ENCODE measurements around the gene PARVB. TPM values are rescaled to one million over a fixed set of nuclear protein-coding genes. Genes with fewer than 3 reads are reported as not detected.

PARVB gene
- total and polyA plus RNA-seq, 10 of the 15 experiments (the other 5 are each of a cell fraction or from before 2014, with no cell fraction given) = 5.2 to 264 (median 76.0) TPM

- Histone ChIP-seq H3K9me3 (replicated peaks; ENCODE audit: control insufficient read depth, insufficient read depth, low read length) (no peaks in the 10 kb centered on the region), H3K27me3 (replicated peaks in 1 of 2; ENCODE audit: control insufficient read depth in 2 of 2, insufficient read depth in 2 of 2, low read length in 1 of 2) (no peaks in the 10 kb centered on the region), H3K36me3 (ENCODE audit: control insufficient read depth in 2 of 2, insufficient read depth in 2 of 2, low read length in 1 of 2) (peaks cover 19 to 31% of the 10 kb centered on the region in 2 experiments; a peak in 3 of 4 replicates), H4K20me1 (ENCODE audit: control insufficient read depth, insufficient read depth) (no peaks in the 10 kb centered on the region; the same call in 1 of the 2 replicates), H3K79me2 (ENCODE audit: control insufficient read depth, insufficient read depth, low read length) (peaks cover 4% of the 10 kb centered on the region), H3K4me3 (no peak overlapping the region), H3K4me1 (ENCODE audit: control insufficient read depth, insufficient read depth, low read length) (peaks cover 10% of the 10 kb centered on the region), H3K4me2 (ENCODE audit: control insufficient read depth, insufficient read depth) (no peak overlapping the region), H2AFZ (ENCODE audit: control insufficient read depth, low read depth, low read length) (no peak overlapping the region), H3K9ac (ENCODE audit: control insufficient read depth, insufficient read depth, low read length) (no peak overlapping the region), H3K27ac (ENCODE audit: control insufficient read depth, insufficient read depth) (no peak overlapping the region)
- in situ Hi-C loops (cut with MboI) (loop anchor here (5.0 kb wide), 1 partner anchor 576 kb away; no protein-coding TSS in a partner anchor), intact Hi-C loops (cut with micrococcal nuclease; ENCODE audit: unreplicated experiment) (loop anchor here (2.0 to 5.0 kb wide), 2 partner anchors 76 to 635 kb away; no protein-coding TSS in a partner anchor)
- DNase-seq (ENCODE audit: low read depth, low spot score) (no peak), ATAC-seq (no peak), FAIRE-seq (no peak)
- RAD21 ChIA-PET (ENCODE audit: unreplicated experiment) = interaction anchor here (7.5 kb wide), 1 partner anchor 94 kb away, joined by 185 read pairs; no protein-coding TSS in a partner anchor
- no TSS peak for BruUV-seq (replicated peaks)
- CTCF ChIA-PET = interaction anchor here (5.2 to 11.6 kb wide), 2 partner anchors 33 to 94 kb away, joined by 74 to 499 read pairs; partner anchors contain the start of gene PARVB
- SMC1A ChIA-PET (ENCODE audit: uncharacterized antibody, unreplicated experiment) = interaction anchor here (3.5 kb wide), 1 partner anchor 95 kb away, joined by 22 read pairs; no protein-coding TSS in a partner anchor
- POLR2A ChIA-PET = no interaction called here
- TF ChIP-seq WRNIP1 (IDR thresholded peaks at IDR 0.05; ENCODE audit: borderline replicate concordance, low read depth, low read length) (no peak), CEBPB (IDR thresholded peaks at IDR 0.05; ENCODE audit: borderline replicate concordance in 1 of 2, low read depth in 2 of 2, low read length in 2 of 2) (no peak), IKZF2 (IDR thresholded peaks at IDR 0.05) (no peak), CHD1 (IDR thresholded peaks at IDR 0.05; ENCODE audit: low read depth, low read length) (no peak), ZNF217 (IDR thresholded peaks at IDR 0.05) (no peak), NFYB (IDR thresholded peaks at IDR 0.05; ENCODE audit: insufficient read depth, low read depth, low read length) (no peak), YBX1 (IDR thresholded peaks at IDR 0.05) (no peak), ATF3 (IDR thresholded peaks at IDR 0.05; ENCODE audit: borderline replicate concordance, extremely low read depth, low read depth, low read length) (no peak), HDGF (IDR thresholded peaks at IDR 0.05) (no peak), IRF3 (IDR thresholded peaks at IDR 0.05) (no peak)
- 90% methylated on average over 11 of the region's 11 CpGs for WGBS (ENCODE audit: insufficient coverage, insufficient replicate concordance, low lambda C conversion rate, missing lambda C conversion rate)
Observed at GRCh38 chr22:43991316-43992020, 32.6 kb upstream of the PARVB start.

Measured in GM12878 (cell line).